ENCODE data around the gene PCP2.

Gene PCP2

GRCh38 chr19:7620442-7621412, 12.8 kb downstream of the PCP2 start:
- no CpG with 5 or more reads among the region's 57 CpGs for WGBS, 2 donors (ENCODE audit: extremely low coverage in 2 of 2, insufficient read length in 2 of 2, insufficient replicate concordance in 1 of 2)
- H2BK5ac ChIP-seq (ENCODE audit: low read length): peak overlapping the region; percentile 24

GRCh38 chr19:7619671-7620441, 13.7 kb downstream of the PCP2 start:
- Histone ChIP-seq H2BK5ac (ENCODE audit: low read length) (no peak overlapping the region), H3K4me1 (ENCODE audit: control insufficient read depth in 2 of 2, insufficient read depth in 1 of 2, low read depth in 1 of 2, low read length in 2 of 2) (no peaks in the 10 kb centered on the region), H3K18ac (ENCODE audit: low read length) (no peak overlapping the region), H2AFZ (ENCODE audit: low read length) (no peak overlapping the region), H2BK120ac (ENCODE audit: low read depth, low read length) (no peak overlapping the region), H3K4me2 (ENCODE audit: insufficient read depth, low read length, poor library complexity, severe bottlenecking) (no peak overlapping the region), H3K9me3 (replicated peaks in 1 of 2; ENCODE audit: control insufficient read depth in 2 of 2, insufficient read depth in 1 of 2, low read depth in 1 of 2, low read length in 2 of 2) (no peaks in the 10 kb centered on the region), H4K8ac (ENCODE audit: low read depth, low read length) (no peak overlapping the region), H3K27ac (replicated peaks; ENCODE audit: low read length) (no peak overlapping the region), H4K91ac (ENCODE audit: low read depth, low read length, poor library complexity) (no peak overlapping the region), H3K4me3 (ENCODE audit: low read length in 2 of 2) (no peak overlapping the region), H3K27me3 (ENCODE audit: control insufficient read depth in 3 of 3, insufficient read depth in 3 of 3, low read depth in 1 of 3, low read length in 3 of 3) (no peaks in the 10 kb centered on the region), H3K9ac (ENCODE audit: low read depth, low read length, poor library complexity) (no peak overlapping the region), H2AK5ac (ENCODE audit: low read depth, low read length) (peak overlapping the region; percentile 56), H3K79me1 (ENCODE audit: low read depth, low read length) (peaks cover 7% of the 10 kb centered on the region), H3K36me3 (replicated peaks in 1 of 2; ENCODE audit: control insufficient read depth in 2 of 2, insufficient read depth in 2 of 2, low read length in 2 of 2) (peaks cover 41 to 71% of the 10 kb centered on the region in 2 donors), H2BK15ac (ENCODE audit: low read length) (no peak overlapping the region), H3K14ac (ENCODE audit: low read length) (no peak overlapping the region), H3K4ac (ENCODE audit: low read length) (no peak overlapping the region), H2BK12ac (ENCODE audit: low read length) (no peak overlapping the region), H3K23ac (ENCODE audit: low read depth, low read length, poor library complexity) (no peak overlapping the region)
- no CpG with 5 or more reads among the region's 48 CpGs for WGBS, 2 donors (ENCODE audit: extremely low coverage in 2 of 2, insufficient read length in 2 of 2, insufficient replicate concordance in 1 of 2)
- DNase-seq (ENCODE audit: low spot score): no peak

More at GRCh38 chr19:7620442-7621412, 12.8 kb downstream of the PCP2 start:
- Histone ChIP-seq H2AK5ac (ENCODE audit: low read depth, low read length) (no peak overlapping the region), H4K8ac (ENCODE audit: low read depth, low read length) (no peak overlapping the region), H3K9me3 (replicated peaks in 1 of 2; ENCODE audit: control insufficient read depth in 2 of 2, insufficient read depth in 1 of 2, low read depth in 1 of 2, low read length in 2 of 2) (no peaks in the 10 kb centered on the region), H4K91ac (ENCODE audit: low read depth, low read length, poor library complexity) (no peak overlapping the region), H2BK120ac (ENCODE audit: low read depth, low read length) (no peak overlapping the region), H3K4me1 (ENCODE audit: control insufficient read depth in 2 of 2, insufficient read depth in 1 of 2, low read depth in 1 of 2, low read length in 2 of 2) (no peaks in the 10 kb centered on the region), H2BK15ac (ENCODE audit: low read length) (no peak overlapping the region), H3K36me3 (replicated peaks in 1 of 2; ENCODE audit: control insufficient read depth in 2 of 2, insufficient read depth in 2 of 2, low read length in 2 of 2) (peaks cover 44 to 75% of the 10 kb centered on the region in 2 donors), H3K9ac (ENCODE audit: low read depth, low read length, poor library complexity) (peak overlapping the region; percentile 44), H3K79me1 (ENCODE audit: low read depth, low read length) (peaks cover 11% of the 10 kb centered on the region), H2AFZ (ENCODE audit: low read length) (no peak overlapping the region), H3K14ac (ENCODE audit: low read length) (no peak overlapping the region), H3K18ac (ENCODE audit: low read length) (no peak overlapping the region), H3K27me3 (ENCODE audit: control insufficient read depth in 3 of 3, insufficient read depth in 3 of 3, low read depth in 1 of 3, low read length in 3 of 3) (no peaks in the 10 kb centered on the region), H3K4me2 (ENCODE audit: insufficient read depth, low read length, poor library complexity, severe bottlenecking) (no peak overlapping the region), H3K27ac (replicated peaks; ENCODE audit: low read length) (no peak overlapping the region), H3K4ac (ENCODE audit: low read length) (no peak overlapping the region), H2BK12ac (ENCODE audit: low read length) (no peak overlapping the region), H3K4me3 (ENCODE audit: low read length in 2 of 2) (no peak overlapping the region), H3K23ac (ENCODE audit: low read depth, low read length, poor library complexity) (no peak overlapping the region)
- DNase-seq (ENCODE audit: low spot score): no peak

GRCh38 chr19:7618771-7619510, 14.6 kb downstream of the PCP2 start:
- Histone ChIP-seq H3K9me3 (replicated peaks in 1 of 2; ENCODE audit: control insufficient read depth in 2 of 2, insufficient read depth in 1 of 2, low read depth in 1 of 2, low read length in 2 of 2) (no peaks in the 10 kb centered on the region), H3K4me1 (ENCODE audit: control insufficient read depth in 2 of 2, insufficient read depth in 1 of 2, low read depth in 1 of 2, low read length in 2 of 2) (no peaks in the 10 kb centered on the region), H3K36me3 (replicated peaks in 1 of 2; ENCODE audit: control insufficient read depth in 2 of 2, insufficient read depth in 2 of 2, low read length in 2 of 2) (peaks cover 43 to 65% of the 10 kb centered on the region in 2 donors), H4K91ac (ENCODE audit: low read depth, low read length, poor library complexity) (no peak overlapping the region), H2BK15ac (ENCODE audit: low read length) (no peak overlapping the region), H3K79me1 (ENCODE audit: low read depth, low read length) (peaks cover 7% of the 10 kb centered on the region), H2AK5ac (ENCODE audit: low read depth, low read length) (no peak overlapping the region), H2BK120ac (ENCODE audit: low read depth, low read length) (no peak overlapping the region), H3K9ac (ENCODE audit: low read depth, low read length, poor library complexity) (peak overlapping the region; percentile 15), H3K27ac (replicated peaks; ENCODE audit: low read length) (no peak overlapping the region), H3K4me2 (ENCODE audit: insufficient read depth, low read length, poor library complexity, severe bottlenecking) (no peak overlapping the region), H3K27me3 (ENCODE audit: control insufficient read depth in 3 of 3, insufficient read depth in 3 of 3, low read depth in 1 of 3, low read length in 3 of 3) (no peaks in the 10 kb centered on the region), H2BK5ac (ENCODE audit: low read length) (no peak overlapping the region), H3K23ac (ENCODE audit: low read depth, low read length, poor library complexity) (no peak overlapping the region), H3K14ac (ENCODE audit: low read length) (no peak overlapping the region), H3K4me3 (ENCODE audit: low read length in 2 of 2) (no peak overlapping the region), H3K18ac (ENCODE audit: low read length) (no peak overlapping the region), H3K4ac (ENCODE audit: low read length) (no peak overlapping the region), H4K8ac (ENCODE audit: low read depth, low read length) (no peak overlapping the region), H2AFZ (ENCODE audit: low read length) (no peak overlapping the region), H2BK12ac (ENCODE audit: low read length) (no peak overlapping the region)
- DNase-seq (ENCODE audit: low spot score): no peak
- no CpG with 5 or more reads among the region's 21 CpGs for WGBS, 2 donors (ENCODE audit: extremely low coverage in 2 of 2, insufficient read length in 2 of 2, insufficient replicate concordance in 1 of 2)
